ENCODE data around the gene MRTFA. TPM values are rescaled to one million over a fixed set of nuclear protein-coding genes. Genes with fewer than 3 reads are reported as not detected.
A peak's percentile ranks its signal among the peaks of the same experiment; 100 is the strongest.

The MRTFA gene
- total RNA-seq, 1 donor from 2014 or later = 47.8 TPM

DNA sequence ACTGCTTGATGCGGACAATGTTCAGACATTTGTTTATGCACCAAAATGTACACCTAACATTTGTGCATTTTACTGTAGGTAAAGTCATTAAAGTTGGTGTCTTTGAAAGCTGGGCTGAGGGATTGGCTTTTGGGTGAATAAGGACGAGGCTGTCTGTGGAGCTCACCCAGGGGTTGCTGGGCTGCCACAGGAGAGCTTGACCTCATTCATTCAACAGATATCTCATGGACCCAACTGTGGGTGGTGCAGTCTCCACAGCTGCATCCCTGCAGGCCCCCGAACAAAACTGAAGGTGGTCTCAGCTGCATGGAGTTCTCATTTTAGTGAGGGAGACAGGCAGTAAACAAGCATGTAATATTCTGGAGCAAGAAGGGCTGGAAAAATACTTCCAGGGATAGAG is 233.4 kb downstream of the MRTFA start:
- intact Hi-C loops (cut with micrococcal nuclease) = no loop called here
- peaks cover 31% of the 10 kb centered on the region for H3K36me3 Mint-ChIP-seq (ENCODE audit: low read depth)
- DNase-seq (ENCODE audit: low spot score) = no peak
- H3K27ac Mint-ChIP-seq = peak overlapping the region; percentile 10
- H3K9me3 Mint-ChIP-seq = no peaks in the 10 kb centered on the region
- H3K27me3 Mint-ChIP-seq (ENCODE audit: insufficient read depth) = no peaks in the 10 kb centered on the region
- H3K4me3 Mint-ChIP-seq = no peak overlapping the region
- peaks cover 36% of the 10 kb centered on the region for H3K4me1 Mint-ChIP-seq (ENCODE audit: low read depth)

DNA sequence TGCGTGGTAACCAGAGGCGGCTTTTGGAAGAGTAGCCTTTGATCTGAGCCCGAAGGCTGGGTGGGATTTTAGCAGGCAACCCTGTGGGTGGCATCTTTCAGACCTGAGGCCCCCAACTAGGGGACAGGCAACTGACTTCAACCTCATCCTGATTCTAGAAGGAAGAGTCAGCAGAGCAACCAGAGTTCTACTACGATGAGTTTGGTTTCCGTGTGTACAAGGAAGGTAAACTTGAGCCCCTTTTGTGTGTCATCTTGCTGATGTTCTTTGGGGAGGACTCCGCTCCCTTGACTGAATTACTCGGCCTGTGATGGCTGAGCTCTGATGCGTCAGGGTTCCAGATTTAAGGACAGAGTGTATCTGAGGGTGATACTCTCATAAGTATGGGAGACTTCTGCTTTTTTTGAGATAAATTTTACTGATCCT is 234.5 kb downstream of the MRTFA start:
- H3K4me1 Mint-ChIP-seq (ENCODE audit: low read depth) = peaks cover 36% of the 10 kb centered on the region

DNA sequence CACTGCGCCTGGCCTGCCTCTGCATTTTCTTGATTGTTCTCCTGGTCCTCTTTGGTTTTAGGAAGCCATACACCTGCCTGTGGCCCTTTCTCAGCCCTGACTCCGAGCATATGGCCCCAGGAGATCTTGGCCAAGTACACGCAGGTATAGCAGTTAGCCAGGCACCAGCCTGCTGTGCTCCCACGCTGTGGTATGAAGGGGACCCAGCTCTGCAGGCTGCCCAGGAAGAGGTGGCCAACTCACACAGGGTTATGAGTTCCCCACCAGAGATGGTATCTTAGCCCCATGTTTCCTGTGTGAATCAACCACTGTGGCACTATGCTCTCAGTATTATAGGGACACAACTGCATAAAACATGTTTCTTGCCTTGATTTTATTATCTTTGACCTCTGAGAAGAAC is 235.0 kb downstream of the MRTFA start:
- Mint-ChIP-seq H3K36me3 (ENCODE audit: low read depth) (peaks cover 31% of the 10 kb centered on the region), H3K4me3 (peak overlapping the region; percentile 59), H3K9me3 (no peaks in the 10 kb centered on the region), H3K27me3 (ENCODE audit: insufficient read depth) (no peaks in the 10 kb centered on the region), H3K27ac (peak overlapping the region; percentile 69), H3K4me1 (ENCODE audit: low read depth) (peaks cover 36% of the 10 kb centered on the region)
- intact Hi-C loops (cut with micrococcal nuclease) = loop anchor here (2.0 kb wide), 2 partner anchors 17 to 31 kb away; partner anchors contain the start of gene SGSM3
- DNase-seq (ENCODE audit: low spot score) = peak; percentile 40

More for the DNA sequence above, 234.5 kb downstream of the MRTFA start:
- Mint-ChIP-seq H3K4me3 (peak overlapping the region; percentile 59), H3K27me3 (ENCODE audit: insufficient read depth) (no peaks in the 10 kb centered on the region), H3K27ac (peak overlapping the region; percentile 69), H3K36me3 (ENCODE audit: low read depth) (peaks cover 29% of the 10 kb centered on the region), H3K9me3 (no peaks in the 10 kb centered on the region)
- intact Hi-C loops (cut with micrococcal nuclease) = loop anchor here (2.0 kb wide), 2 partner anchors 17 to 31 kb away; partner anchors contain the start of gene SGSM3
- no peak for DNase-seq (ENCODE audit: low spot score)

DNA sequence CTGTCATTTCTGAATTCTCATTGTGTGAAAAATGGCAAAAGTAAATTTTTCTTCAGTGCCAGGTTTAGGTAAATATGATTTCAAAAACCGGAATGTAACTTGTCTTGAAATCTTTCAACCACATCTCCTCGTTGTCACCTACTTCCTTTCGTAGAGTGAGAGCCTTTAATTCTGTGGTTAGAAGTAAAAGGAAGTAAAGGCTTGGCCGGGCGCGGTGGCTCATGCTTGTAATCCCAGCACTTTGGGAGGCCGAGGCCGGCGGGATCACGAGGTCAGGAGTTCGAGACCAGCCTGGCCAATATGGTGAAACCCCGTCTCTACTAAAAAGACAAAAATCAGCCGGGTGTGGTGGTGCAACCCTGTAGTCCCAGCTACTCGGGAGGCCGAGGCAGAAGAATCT is 236.4 kb downstream of the MRTFA start:
- peaks cover 36% of the 10 kb centered on the region for H3K4me1 Mint-ChIP-seq (ENCODE audit: low read depth)
- peak; percentile 43 for DNase-seq (ENCODE audit: low spot score)
- H3K27me3 Mint-ChIP-seq (ENCODE audit: insufficient read depth) = no peaks in the 10 kb centered on the region
- H3K27ac Mint-ChIP-seq = peak overlapping the region; percentile 71
- peak overlapping the region; percentile 54 for H3K4me3 Mint-ChIP-seq
- H3K9me3 Mint-ChIP-seq = no peaks in the 10 kb centered on the region
- intact Hi-C loops (cut with micrococcal nuclease) = loop anchor here (2.0 kb wide), 2 partner anchors 15 to 29 kb away; partner anchors contain the start of gene SGSM3
- H3K36me3 Mint-ChIP-seq (ENCODE audit: low read depth) = peaks cover 35% of the 10 kb centered on the region

- H3K27ac Mint-ChIP-seq = peak overlapping the region; percentile 52
- H3K36me3 Mint-ChIP-seq (ENCODE audit: low read depth) = peaks cover 35% of the 10 kb centered on the region
- no peak overlapping the region for H3K4me3 Mint-ChIP-seq
Observed at GRCh38 chr22:40399621-40400020, 236.9 kb downstream of the MRTFA start.

DNA sequence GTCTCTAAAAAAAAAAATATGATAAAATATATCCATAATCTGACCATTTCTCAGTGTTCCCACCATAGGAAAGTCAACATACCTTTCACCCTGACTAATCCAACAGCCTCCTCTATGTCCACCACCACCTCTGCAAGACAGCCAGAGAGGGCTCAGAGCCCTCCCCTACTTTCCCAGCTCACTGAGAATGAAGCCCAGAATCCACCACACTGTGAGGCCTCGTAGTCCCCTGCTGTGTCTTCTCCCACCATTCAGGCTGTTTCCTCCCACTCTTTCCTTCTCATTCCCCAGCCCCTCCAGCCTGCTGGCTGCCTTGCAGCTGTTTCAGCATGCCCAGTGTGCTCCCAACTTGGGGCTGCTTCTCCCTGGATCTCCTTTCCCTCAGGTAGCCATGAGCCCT is 239.1 kb downstream of the MRTFA start:
- intact Hi-C loops (cut with micrococcal nuclease) = no loop called here
- Mint-ChIP-seq H3K4me1 (ENCODE audit: low read depth) (peaks cover 31% of the 10 kb centered on the region), H3K36me3 (ENCODE audit: low read depth) (peaks cover 22% of the 10 kb centered on the region), H3K9me3 (no peaks in the 10 kb centered on the region), H3K4me3 (no peak overlapping the region), H3K27me3 (ENCODE audit: insufficient read depth) (no peaks in the 10 kb centered on the region), H3K27ac (no peak overlapping the region)
- DNase-seq (ENCODE audit: low spot score) = no peak

More at GRCh38 chr22:40399621-40400020, 236.9 kb downstream of the MRTFA start:
- Mint-ChIP-seq H3K4me1 (ENCODE audit: low read depth) (peaks cover 36% of the 10 kb centered on the region), H3K9me3 (no peaks in the 10 kb centered on the region), H3K27me3 (ENCODE audit: insufficient read depth) (no peaks in the 10 kb centered on the region)
- DNase-seq (ENCODE audit: low spot score) = no peak
- intact Hi-C loops (cut with micrococcal nuclease) = loop anchor here (2.0 kb wide), 2 partner anchors 15 to 29 kb away; partner anchors contain the start of gene SGSM3

DNA sequence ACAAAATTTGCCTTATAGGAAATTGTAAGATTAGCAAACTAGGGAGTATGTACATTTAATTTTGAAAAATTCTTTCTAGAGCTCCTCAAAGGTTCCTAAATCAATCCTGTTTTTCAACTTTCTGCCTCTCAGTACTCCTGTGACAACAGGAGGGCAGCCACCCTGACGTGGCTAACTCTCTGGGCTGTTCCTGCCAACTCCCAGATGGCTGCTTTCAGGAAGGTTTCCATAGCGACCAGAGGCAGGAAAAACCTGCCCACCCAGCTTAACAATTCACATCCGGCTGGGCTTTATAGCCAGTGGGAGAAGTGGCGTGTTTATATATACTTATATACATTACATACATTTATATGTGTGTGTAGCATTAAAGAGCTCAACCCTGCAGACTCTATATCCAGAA is 239.6 kb downstream of the MRTFA start:
- Mint-ChIP-seq H3K36me3 (ENCODE audit: low read depth) (peaks cover 17% of the 10 kb centered on the region), H3K27ac (no peak overlapping the region), H3K4me3 (no peak overlapping the region), H3K4me1 (ENCODE audit: low read depth) (peaks cover 26% of the 10 kb centered on the region), H3K9me3 (no peaks in the 10 kb centered on the region), H3K27me3 (ENCODE audit: insufficient read depth) (no peaks in the 10 kb centered on the region)
- intact Hi-C loops (cut with micrococcal nuclease) = no loop called here
- DNase-seq (ENCODE audit: low spot score) = no peak

GRCh38 chr22:40395607-40396006 is 240.9 kb downstream of the MRTFA start:
- intact Hi-C loops (cut with micrococcal nuclease) = no loop called here

DNA sequence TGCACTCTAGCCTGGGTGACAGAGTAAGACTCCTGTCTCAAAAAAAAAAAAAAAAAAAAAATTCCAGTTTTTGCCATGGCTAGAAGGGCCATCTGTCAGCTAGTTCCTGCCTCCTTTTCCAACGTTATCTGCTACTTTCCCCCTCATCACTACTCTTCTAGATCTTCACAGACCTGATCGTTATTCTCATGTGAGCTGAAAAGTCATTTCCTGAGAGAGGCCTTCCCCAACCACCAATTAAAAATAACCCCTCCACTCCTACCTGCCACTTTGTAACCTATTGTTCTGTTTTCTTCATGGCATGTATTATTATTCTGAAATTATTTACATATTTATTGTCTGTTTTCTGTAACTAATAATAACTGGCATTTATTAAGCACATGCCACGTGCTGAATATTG is 241.9 kb downstream of the MRTFA start:
- H3K9me3 Mint-ChIP-seq = no peaks in the 10 kb centered on the region
- no peak for DNase-seq (ENCODE audit: low spot score)

More at GRCh38 chr22:40395607-40396006, 240.9 kb downstream of the MRTFA start:
- Mint-ChIP-seq H3K4me3 (no peak overlapping the region), H3K9me3 (no peaks in the 10 kb centered on the region), H3K27me3 (ENCODE audit: insufficient read depth) (no peaks in the 10 kb centered on the region), H3K36me3 (ENCODE audit: low read depth) (peaks cover 14% of the 10 kb centered on the region), H3K27ac (peak overlapping the region; percentile 21), H3K4me1 (ENCODE audit: low read depth) (peaks cover 13% of the 10 kb centered on the region)
- DNase-seq (ENCODE audit: low spot score) = no peak

GRCh38 chr22:40392618-40393017 is 243.9 kb downstream of the MRTFA start:
- H3K27me3 Mint-ChIP-seq (ENCODE audit: insufficient read depth) = peaks cover 2% of the 10 kb centered on the region
- H3K9me3 Mint-ChIP-seq = no peaks in the 10 kb centered on the region
- no peak overlapping the region for H3K27ac Mint-ChIP-seq
- DNase-seq (ENCODE audit: low spot score) = no peak
- peaks cover 30% of the 10 kb centered on the region for H3K36me3 Mint-ChIP-seq (ENCODE audit: low read depth)
- peaks cover 11% of the 10 kb centered on the region for H3K4me1 Mint-ChIP-seq (ENCODE audit: low read depth)
- intact Hi-C loops (cut with micrococcal nuclease) = no loop called here
- H3K4me3 Mint-ChIP-seq = no peak overlapping the region

More for the DNA sequence above, 241.9 kb downstream of the MRTFA start:
- no peak overlapping the region for H3K27ac Mint-ChIP-seq
- peaks cover 18% of the 10 kb centered on the region for H3K36me3 Mint-ChIP-seq (ENCODE audit: low read depth)
- intact Hi-C loops (cut with micrococcal nuclease) = no loop called here
- H3K4me1 Mint-ChIP-seq (ENCODE audit: low read depth) = peaks cover 3% of the 10 kb centered on the region
- peaks cover 2% of the 10 kb centered on the region for H3K27me3 Mint-ChIP-seq (ENCODE audit: insufficient read depth)
- no peak overlapping the region for H3K4me3 Mint-ChIP-seq

DNA sequence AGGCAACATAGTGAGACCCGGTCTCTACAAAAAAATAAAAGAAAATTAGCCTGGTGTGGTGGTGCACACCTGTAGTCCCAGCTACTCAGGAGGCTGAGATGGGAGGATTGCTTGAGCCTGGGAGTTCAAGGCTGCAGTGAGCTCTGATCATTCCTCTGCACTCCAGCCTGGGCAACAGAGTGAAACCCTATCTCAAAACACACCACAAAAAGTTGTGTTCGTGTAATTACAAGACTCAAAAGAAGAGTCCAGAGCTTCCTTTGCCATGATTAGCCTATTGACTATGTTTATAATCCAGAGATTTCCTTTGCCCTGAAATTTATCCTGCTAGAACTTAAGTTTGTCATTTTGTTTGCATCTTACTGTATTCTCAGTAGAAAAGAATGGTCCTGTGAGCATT is 245.1 kb downstream of the MRTFA start:
- Mint-ChIP-seq H3K9me3 (no peaks in the 10 kb centered on the region), H3K4me3 (no peak overlapping the region), H3K27ac (no peak overlapping the region), H3K36me3 (ENCODE audit: low read depth) (peaks cover 29% of the 10 kb centered on the region), H3K4me1 (ENCODE audit: low read depth) (peaks cover 16% of the 10 kb centered on the region), H3K27me3 (ENCODE audit: insufficient read depth) (peaks cover 2% of the 10 kb centered on the region)
- intact Hi-C loops (cut with micrococcal nuclease) = no loop called here
- DNase-seq (ENCODE audit: low spot score) = no peak

GRCh38 chr22:40388231-40388630 is 248.3 kb downstream of the MRTFA start:
- Mint-ChIP-seq H3K4me3 (no peak overlapping the region), H3K9me3 (no peaks in the 10 kb centered on the region), H3K4me1 (ENCODE audit: low read depth) (peaks cover 39% of the 10 kb centered on the region), H3K36me3 (ENCODE audit: low read depth) (peaks cover 25% of the 10 kb centered on the region), H3K27me3 (ENCODE audit: insufficient read depth) (peaks cover 2% of the 10 kb centered on the region), H3K27ac (no peak overlapping the region)
- no peak for DNase-seq (ENCODE audit: low spot score)
- intact Hi-C loops (cut with micrococcal nuclease) = no loop called here

DNA sequence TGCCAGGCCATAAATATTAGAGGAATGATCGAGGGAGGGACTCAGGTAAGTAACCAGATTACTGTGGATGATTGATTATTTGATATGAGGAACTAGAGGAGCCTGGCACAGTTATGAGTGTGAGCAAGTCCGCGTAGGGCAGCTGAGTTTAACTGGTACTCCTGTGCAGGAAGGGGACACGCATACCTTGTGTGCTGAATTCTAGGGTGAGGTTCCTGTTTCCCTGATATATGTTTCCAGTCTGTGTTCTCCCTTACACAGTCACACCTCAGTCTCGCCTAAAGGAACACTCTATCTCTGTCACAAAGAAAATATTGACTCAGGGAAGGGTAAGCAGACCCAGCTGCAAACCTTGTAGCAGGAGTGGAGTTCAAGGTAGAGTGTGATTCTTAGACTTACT is 248.8 kb downstream of the MRTFA start:
- Mint-ChIP-seq H3K27ac (no peak overlapping the region), H3K27me3 (ENCODE audit: insufficient read depth) (peaks cover 2% of the 10 kb centered on the region), H3K4me1 (ENCODE audit: low read depth) (peaks cover 40% of the 10 kb centered on the region), H3K36me3 (ENCODE audit: low read depth) (peaks cover 25% of the 10 kb centered on the region), H3K9me3 (no peaks in the 10 kb centered on the region), H3K4me3 (no peak overlapping the region)
- DNase-seq (ENCODE audit: low spot score) = no peak
- intact Hi-C loops (cut with micrococcal nuclease) = no loop called here
